ENCODE measurements around the gene CCSER2.

- TF ChIP-seq TOX (CRISPR knock-in tag; IDR thresholded peaks at IDR 0.05; ENCODE audit: borderline replicate concordance) (no peak), SNAI2 (CRISPR knock-in tag; IDR thresholded peaks at IDR 0.05) (no peak), PPARA (CRISPR knock-in tag; IDR thresholded peaks at IDR 0.05; ENCODE audit: borderline replicate concordance) (no peak), PATZ1 (CRISPR knock-in tag; IDR thresholded peaks at IDR 0.05; ENCODE audit: borderline replicate concordance) (no peak), ZFP3 (CRISPR knock-in tag; IDR thresholded peaks at IDR 0.05) (no peak), RARB (CRISPR knock-in tag; IDR thresholded peaks at IDR 0.05) (no peak), CSDC2 (CRISPR knock-in tag; IDR thresholded peaks at IDR 0.05) (no peak), CREB5 (CRISPR knock-in tag; IDR thresholded peaks at IDR 0.05; ENCODE audit: low read depth) (no peak), GLIS3 (CRISPR knock-in tag; IDR thresholded peaks at IDR 0.05) (no peak), BACH2 (CRISPR knock-in tag; IDR thresholded peaks at IDR 0.05; ENCODE audit: borderline replicate concordance) (no peak)
Observed at GRCh38 chr10:84428711-84429110, 100.3 kb downstream of the CCSER2 start.

Measured in SK-N-SH treated with all-trans-retinoic acid at 6 μM for 48 hours (cell line).